ENCODE data around the gene DRAXIN.

Gene DRAXIN

DNA sequence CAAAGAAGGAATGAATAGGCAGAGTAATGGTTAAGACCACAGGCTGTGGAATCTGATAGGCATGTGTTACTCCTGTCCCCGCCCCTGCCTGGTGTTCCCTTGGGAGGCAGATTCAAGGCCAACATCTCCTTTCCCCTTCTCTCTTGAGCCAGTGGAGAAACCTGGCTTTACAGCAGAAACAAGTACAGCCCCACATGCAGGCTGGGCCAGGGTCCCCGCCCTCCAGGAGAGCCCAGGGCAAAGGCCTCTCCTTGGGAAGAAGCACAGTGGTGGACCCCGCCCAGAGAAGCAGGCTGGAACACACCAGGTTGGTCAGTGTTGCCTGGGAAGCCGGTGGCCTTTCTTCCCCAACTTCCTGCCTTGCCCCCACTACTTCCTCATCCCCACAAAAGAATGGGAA, 77.3 kb downstream of the DRAXIN start:
- H3K4me3 ChIP-seq (IDR thresholded peaks at IDR 0.05; ENCODE audit: insufficient read depth, low read depth, low read length): no peak overlapping the region
- no peak overlapping the region for H3K9ac ChIP-seq
- H4K20me1 ChIP-seq (ENCODE audit: insufficient read depth): no peaks in the 10 kb centered on the region
- H3K36me3 ChIP-seq (ENCODE audit: insufficient read depth): no peaks in the 10 kb centered on the region
- H2AFZ ChIP-seq (ENCODE audit: low read depth): no peak overlapping the region
- H3K27ac ChIP-seq: no peak overlapping the region
- H3K4me1 ChIP-seq (ENCODE audit: low read depth, poor library complexity, severe bottlenecking): no peaks in the 10 kb centered on the region
- H3K4me2 ChIP-seq: no peak overlapping the region
- TF ChIP-seq, protein P1, sequence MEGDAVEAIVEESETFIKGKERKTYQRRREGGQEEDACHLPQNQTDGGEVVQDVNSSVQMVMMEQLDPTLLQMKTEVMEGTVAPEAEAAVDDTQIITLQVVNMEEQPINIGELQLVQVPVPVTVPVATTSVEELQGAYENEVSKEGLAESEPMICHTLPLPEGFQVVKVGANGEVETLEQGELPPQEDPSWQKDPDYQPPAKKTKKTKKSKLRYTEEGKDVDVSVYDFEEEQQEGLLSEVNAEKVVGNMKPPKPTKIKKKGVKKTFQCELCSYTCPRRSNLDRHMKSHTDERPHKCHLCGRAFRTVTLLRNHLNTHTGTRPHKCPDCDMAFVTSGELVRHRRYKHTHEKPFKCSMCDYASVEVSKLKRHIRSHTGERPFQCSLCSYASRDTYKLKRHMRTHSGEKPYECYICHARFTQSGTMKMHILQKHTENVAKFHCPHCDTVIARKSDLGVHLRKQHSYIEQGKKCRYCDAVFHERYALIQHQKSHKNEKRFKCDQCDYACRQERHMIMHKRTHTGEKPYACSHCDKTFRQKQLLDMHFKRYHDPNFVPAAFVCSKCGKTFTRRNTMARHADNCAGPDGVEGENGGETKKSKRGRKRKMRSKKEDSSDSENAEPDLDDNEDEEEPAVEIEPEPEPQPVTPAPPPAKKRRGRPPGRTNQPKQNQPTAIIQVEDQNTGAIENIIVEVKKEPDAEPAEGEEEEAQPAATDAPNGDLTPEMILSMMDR (conservative IDR thresholded peaks at IDR 0.05; ENCODE audit: low read depth, low read length): no peak
- peaks cover 47% of the 10 kb centered on the region for H3K27me3 ChIP-seq (ENCODE audit: insufficient read depth, low read depth)
- no peaks in the 10 kb centered on the region for H3K79me2 ChIP-seq (ENCODE audit: insufficient read depth, low read depth)

DNA sequence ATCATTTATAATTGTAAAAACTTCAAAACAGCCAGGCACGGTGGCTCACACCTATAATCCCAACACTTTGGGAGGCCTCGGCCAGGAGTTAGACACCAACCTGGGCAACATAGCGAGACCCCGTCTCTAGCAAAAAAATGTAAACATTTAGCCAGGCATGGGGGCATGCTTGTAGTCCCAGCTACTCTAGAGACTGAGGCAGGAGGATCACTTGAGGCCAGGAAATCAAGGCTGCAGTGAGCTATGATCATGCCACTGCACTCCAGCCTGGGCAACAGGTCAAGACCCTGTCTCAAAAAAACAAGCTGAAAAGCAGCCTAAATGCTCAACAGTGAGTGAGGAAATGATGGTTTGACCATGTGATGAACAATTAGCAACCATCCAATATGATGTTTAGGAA, 77.8 kb downstream of the DRAXIN start:
- H3K79me2 ChIP-seq (ENCODE audit: insufficient read depth, low read depth): no peaks in the 10 kb centered on the region
- no peaks in the 10 kb centered on the region for H3K36me3 ChIP-seq (ENCODE audit: insufficient read depth)
- H2AFZ ChIP-seq (ENCODE audit: low read depth): no peak overlapping the region
- peaks cover 42% of the 10 kb centered on the region for H3K27me3 ChIP-seq (ENCODE audit: insufficient read depth, low read depth)
- H3K4me1 ChIP-seq (ENCODE audit: low read depth, poor library complexity, severe bottlenecking): no peaks in the 10 kb centered on the region
- no peak overlapping the region for H3K4me3 ChIP-seq (IDR thresholded peaks at IDR 0.05; ENCODE audit: insufficient read depth, low read depth, low read length)
- TF ChIP-seq, protein P1 (conservative IDR thresholded peaks at IDR 0.05; ENCODE audit: low read depth, low read length): no peak
- H3K27ac ChIP-seq: no peak overlapping the region
- no peaks in the 10 kb centered on the region for H4K20me1 ChIP-seq (ENCODE audit: insufficient read depth)
- no peak overlapping the region for H3K9ac ChIP-seq
- no peak overlapping the region for H3K4me2 ChIP-seq

DNA sequence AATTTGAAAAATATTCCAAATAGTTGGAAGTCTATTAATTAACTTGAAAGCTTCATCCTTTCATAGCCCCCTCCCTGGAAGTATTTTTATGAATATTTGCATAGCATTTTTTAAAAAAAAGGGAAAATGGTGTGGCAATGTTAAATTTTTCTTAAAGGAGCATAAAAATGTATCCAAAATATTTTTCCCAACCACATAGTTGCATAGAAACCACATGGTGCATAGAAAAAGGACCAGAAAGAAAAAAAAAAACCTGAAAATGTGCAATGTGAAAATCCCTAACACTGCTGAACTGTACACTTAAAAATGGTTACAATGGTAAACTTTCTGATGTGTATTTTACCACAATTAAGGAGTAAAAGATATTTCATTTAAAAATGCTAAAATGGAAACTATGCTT, 78.5 kb downstream of the DRAXIN start:
- Histone ChIP-seq H3K9ac (no peak overlapping the region), H3K27ac (no peak overlapping the region), H3K27me3 (ENCODE audit: insufficient read depth, low read depth) (peaks cover 42% of the 10 kb centered on the region), H3K79me2 (ENCODE audit: insufficient read depth, low read depth) (no peaks in the 10 kb centered on the region), H3K4me3 (IDR thresholded peaks at IDR 0.05; ENCODE audit: insufficient read depth, low read depth, low read length) (no peak overlapping the region), H3K36me3 (ENCODE audit: insufficient read depth) (no peaks in the 10 kb centered on the region), H3K4me1 (ENCODE audit: low read depth, poor library complexity, severe bottlenecking) (no peaks in the 10 kb centered on the region), H2AFZ (ENCODE audit: low read depth) (no peak overlapping the region), H3K4me2 (no peak overlapping the region), H4K20me1 (ENCODE audit: insufficient read depth) (no peaks in the 10 kb centered on the region)
- TF ChIP-seq, protein P1 (conservative IDR thresholded peaks at IDR 0.05; ENCODE audit: low read depth, low read length): no peak

DNA sequence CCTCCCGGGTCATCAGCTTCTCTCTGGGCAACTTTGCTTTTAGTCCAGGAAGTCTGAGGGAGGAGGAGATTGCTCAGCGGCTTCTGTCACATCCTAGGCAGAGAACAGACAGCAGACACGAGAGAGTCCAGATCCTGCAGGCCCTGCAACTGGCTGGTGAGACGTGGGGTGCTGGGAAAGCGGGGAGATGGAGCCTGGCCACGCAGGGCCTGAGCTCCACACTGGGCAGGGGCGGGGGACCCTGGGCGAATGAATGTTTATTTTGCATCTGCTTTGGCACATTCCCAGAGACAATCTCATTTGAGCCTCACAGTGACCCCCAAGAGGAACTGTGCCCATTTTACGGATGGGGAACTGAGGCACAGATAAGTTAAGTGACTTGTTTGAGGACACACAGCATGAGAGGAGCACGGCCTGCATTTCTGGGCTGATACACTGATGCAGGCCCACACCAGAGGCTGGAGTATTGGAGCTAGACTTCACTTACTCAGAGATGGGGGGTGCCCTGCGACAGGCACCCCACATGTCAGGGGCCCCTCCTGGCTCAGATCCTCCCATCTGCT, 80.1 kb downstream of the DRAXIN start:
- Histone ChIP-seq H3K4me1 (ENCODE audit: low read depth, poor library complexity, severe bottlenecking) (no peaks in the 10 kb centered on the region), H3K9ac (no peak overlapping the region), H2AFZ (ENCODE audit: low read depth) (no peak overlapping the region), H3K27me3 (ENCODE audit: insufficient read depth, low read depth) (peaks cover 31% of the 10 kb centered on the region), H3K4me2 (no peak overlapping the region), H3K27ac (no peak overlapping the region), H3K36me3 (ENCODE audit: insufficient read depth) (no peaks in the 10 kb centered on the region), H3K4me3 (IDR thresholded peaks at IDR 0.05; ENCODE audit: insufficient read depth, low read depth, low read length) (no peak overlapping the region), H3K79me2 (ENCODE audit: insufficient read depth, low read depth) (no peaks in the 10 kb centered on the region), H4K20me1 (ENCODE audit: insufficient read depth) (no peaks in the 10 kb centered on the region)
- TF ChIP-seq, protein P1 (conservative IDR thresholded peaks at IDR 0.05; ENCODE audit: low read depth, low read length): no peak

All from KMS-11 (cell line).